Measurements from ENCODE around the gene PTPRG. TPM values are rescaled to one million over a fixed set of nuclear protein-coding genes. Genes with fewer than 3 reads are reported as not detected.

The PTPRG gene
- total RNA-seq, 1 donor from 2014 or later: 77.2 TPM

DNA sequence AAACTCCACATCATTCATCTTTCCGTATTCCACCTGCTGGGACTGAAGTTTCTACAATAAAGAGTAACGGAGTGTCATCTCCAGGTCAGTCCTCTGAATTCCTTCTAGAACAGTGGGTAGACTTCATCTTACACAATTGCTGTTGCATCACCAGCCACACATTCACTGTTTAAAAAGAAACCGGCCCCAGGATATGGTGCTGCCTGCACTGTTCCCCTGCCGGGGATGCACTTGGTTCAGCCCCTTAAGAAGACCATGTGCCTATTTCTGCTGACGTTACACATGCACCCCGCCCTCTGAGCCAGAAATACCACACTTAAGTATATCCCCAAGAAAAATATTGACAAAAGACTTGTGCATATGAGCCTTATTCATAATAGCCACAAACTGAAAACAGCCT lies 578.6 kb downstream of the PTPRG start:
- H3K27ac Mint-ChIP-seq: no peak overlapping the region
- no peak overlapping the region for H3K4me3 Mint-ChIP-seq
- H3K4me1 Mint-ChIP-seq (ENCODE audit: unreplicated experiment): peaks cover 31% of the 10 kb centered on the region
- peaks cover 9% of the 10 kb centered on the region for H3K9me3 Mint-ChIP-seq
- TF ChIP-seq, protein P1, sequence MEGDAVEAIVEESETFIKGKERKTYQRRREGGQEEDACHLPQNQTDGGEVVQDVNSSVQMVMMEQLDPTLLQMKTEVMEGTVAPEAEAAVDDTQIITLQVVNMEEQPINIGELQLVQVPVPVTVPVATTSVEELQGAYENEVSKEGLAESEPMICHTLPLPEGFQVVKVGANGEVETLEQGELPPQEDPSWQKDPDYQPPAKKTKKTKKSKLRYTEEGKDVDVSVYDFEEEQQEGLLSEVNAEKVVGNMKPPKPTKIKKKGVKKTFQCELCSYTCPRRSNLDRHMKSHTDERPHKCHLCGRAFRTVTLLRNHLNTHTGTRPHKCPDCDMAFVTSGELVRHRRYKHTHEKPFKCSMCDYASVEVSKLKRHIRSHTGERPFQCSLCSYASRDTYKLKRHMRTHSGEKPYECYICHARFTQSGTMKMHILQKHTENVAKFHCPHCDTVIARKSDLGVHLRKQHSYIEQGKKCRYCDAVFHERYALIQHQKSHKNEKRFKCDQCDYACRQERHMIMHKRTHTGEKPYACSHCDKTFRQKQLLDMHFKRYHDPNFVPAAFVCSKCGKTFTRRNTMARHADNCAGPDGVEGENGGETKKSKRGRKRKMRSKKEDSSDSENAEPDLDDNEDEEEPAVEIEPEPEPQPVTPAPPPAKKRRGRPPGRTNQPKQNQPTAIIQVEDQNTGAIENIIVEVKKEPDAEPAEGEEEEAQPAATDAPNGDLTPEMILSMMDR (conservative IDR thresholded peaks at IDR 0.05): no peak
- H3K27me3 Mint-ChIP-seq: no peaks in the 10 kb centered on the region
- peaks cover 27% of the 10 kb centered on the region for H3K36me3 Mint-ChIP-seq
- no peak for DNase-seq (ENCODE audit: extremely low spot score, unreplicated experiment)

DNA sequence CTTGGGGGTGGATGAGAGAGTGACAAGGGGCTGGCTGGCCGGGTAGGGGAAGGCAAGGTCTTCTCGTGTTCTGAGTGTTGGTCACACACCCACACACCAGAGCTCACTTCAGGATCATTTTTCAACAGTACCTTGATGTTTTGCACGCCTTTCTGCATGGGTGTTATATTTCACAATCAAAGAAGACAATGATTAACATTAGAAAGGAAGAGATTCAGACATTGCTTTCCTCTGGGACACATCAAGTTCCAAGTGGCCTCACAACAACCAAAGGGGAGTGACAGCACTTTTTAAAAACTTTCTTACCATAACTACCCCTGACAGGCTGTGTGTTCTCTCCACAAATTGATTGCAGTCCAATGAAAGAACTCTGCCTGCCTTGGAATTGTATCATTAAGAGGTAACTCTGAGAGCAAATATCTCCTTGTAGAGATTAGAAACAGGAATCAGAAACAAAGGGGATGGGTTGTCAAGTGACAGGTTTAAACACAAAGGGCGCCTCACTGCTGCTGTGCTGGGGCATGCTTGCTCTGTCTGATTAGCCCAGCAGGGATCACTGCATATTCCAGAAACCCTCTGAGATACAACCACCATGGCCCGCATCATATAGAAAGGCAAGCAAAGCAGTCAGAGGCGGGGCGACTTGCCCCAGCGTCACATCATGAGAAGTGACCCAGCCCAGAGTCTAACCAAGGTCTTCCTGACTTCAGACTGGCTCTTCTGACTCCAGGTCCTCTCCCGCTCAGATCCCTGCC lies 581.1 kb downstream of the PTPRG start:
- Mint-ChIP-seq H3K27me3 (no peaks in the 10 kb centered on the region), H3K27ac (no peak overlapping the region), H3K4me3 (no peak overlapping the region), H3K9me3 (peaks cover 10% of the 10 kb centered on the region), H3K36me3 (peaks cover 24% of the 10 kb centered on the region), H3K4me1 (ENCODE audit: unreplicated experiment) (peaks cover 31% of the 10 kb centered on the region)
- DNase-seq (ENCODE audit: extremely low spot score, unreplicated experiment): no peak
- TF ChIP-seq, protein P1 (conservative IDR thresholded peaks at IDR 0.05): no peak

DNA sequence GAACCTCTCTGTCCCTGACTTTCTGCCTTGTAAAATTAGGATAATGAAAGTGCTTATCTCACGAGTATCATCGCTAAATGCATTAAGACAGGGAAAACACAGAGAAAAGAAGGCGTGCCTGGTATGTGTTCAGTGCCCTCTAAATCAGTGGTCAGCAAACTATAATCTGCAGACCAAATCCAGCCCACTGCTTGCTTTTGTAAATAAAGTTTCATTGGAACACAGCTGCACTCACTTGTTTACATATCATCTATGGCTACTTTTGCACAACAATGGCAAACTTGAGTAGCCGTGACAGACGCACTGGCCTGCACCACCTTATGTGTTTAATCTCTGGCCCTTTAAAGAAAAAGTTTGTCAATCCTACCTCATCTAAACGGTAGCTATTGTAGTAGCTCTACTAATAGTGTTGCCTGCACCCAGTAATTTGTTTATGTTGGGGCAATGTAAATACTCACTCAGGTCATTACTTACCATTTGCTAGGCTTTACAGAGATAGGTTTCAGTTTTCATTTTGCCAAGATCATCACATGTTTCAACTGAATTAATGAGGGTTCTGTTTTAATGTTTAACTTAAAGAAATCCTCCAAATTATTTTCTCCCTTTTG lies 582.6 kb downstream of the PTPRG start:
- H3K27me3 Mint-ChIP-seq: no peaks in the 10 kb centered on the region
- TF ChIP-seq, protein P1 (conservative IDR thresholded peaks at IDR 0.05): no peak
- H3K9me3 Mint-ChIP-seq: peaks cover 10% of the 10 kb centered on the region
- H3K4me3 Mint-ChIP-seq: no peak overlapping the region
- H3K36me3 Mint-ChIP-seq: peaks cover 24% of the 10 kb centered on the region
- H3K27ac Mint-ChIP-seq: no peak overlapping the region
- H3K4me1 Mint-ChIP-seq (ENCODE audit: unreplicated experiment): peaks cover 31% of the 10 kb centered on the region
- no peak for DNase-seq (ENCODE audit: extremely low spot score, unreplicated experiment)

DNA sequence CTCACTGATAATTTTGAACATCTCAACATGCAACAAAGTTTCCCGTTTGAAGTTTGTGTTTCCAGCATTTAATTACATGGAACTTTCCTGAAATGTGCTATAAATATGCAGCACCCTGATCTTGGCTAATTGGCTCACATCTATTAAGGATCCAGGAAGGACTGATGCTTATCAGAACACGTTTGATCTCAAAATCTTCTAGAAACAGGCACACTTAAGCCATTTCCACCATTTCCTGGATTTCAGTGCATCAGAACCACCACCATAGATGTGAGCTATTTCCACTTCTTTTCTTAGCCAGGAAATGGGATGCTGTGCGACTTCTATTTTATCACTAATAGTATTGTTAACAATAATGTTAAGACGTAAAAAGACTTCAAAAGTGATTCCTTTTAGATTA lies 583.1 kb downstream of the PTPRG start:
- Mint-ChIP-seq H3K27me3 (no peaks in the 10 kb centered on the region), H3K36me3 (peaks cover 24% of the 10 kb centered on the region), H3K9me3 (peaks cover 10% of the 10 kb centered on the region), H3K4me3 (no peak overlapping the region), H3K4me1 (ENCODE audit: unreplicated experiment) (peaks cover 30% of the 10 kb centered on the region), H3K27ac (no peak overlapping the region)
- TF ChIP-seq, protein P1 (conservative IDR thresholded peaks at IDR 0.05): no peak
- DNase-seq (ENCODE audit: extremely low spot score, unreplicated experiment): no peak

DNA sequence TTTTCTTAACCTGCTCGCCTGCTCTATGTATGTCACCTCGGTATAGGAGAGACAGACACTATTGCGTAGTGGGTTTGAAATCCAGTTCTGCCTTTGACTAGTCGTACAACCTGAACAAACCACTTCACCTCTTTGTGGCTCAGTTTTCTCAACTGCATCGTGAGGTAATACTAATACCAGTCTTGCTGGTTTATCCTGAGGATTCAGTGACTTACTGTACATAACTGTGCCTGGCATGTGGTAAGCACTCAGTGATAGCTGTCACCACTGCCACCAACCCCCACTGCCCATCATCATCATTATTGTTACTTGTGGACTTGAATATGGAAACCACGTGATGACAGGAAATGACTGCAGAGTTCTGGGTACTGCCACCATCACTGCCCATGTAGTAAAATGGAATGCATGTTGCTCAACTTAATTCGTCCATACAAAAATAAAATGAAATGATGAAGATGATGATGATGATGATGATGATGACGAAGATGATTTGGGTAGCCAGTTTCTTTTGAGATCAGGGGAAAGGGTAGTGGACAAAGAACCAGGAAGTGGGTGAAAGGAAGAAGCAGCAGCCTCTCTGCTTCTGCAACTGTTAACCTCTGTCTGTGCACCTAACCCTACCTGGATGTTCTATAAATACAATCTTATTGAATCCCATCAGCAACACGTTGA lies 583.9 kb downstream of the PTPRG start:
- no peaks in the 10 kb centered on the region for H3K27me3 Mint-ChIP-seq
- peaks cover 24% of the 10 kb centered on the region for H3K4me1 Mint-ChIP-seq (ENCODE audit: unreplicated experiment)
- peaks cover 21% of the 10 kb centered on the region for H3K36me3 Mint-ChIP-seq
- H3K4me3 Mint-ChIP-seq: no peak overlapping the region
- TF ChIP-seq, protein P1 (conservative IDR thresholded peaks at IDR 0.05): no peak
- no peak for DNase-seq (ENCODE audit: extremely low spot score, unreplicated experiment)
- no peak overlapping the region for H3K27ac Mint-ChIP-seq
- peaks cover 10% of the 10 kb centered on the region for H3K9me3 Mint-ChIP-seq

Data from type B pancreatic cell (in vitro differentiated cells).